Measurements from ENCODE around the gene POLL.
"Not testable (repeated sequence)": the region's sequence is repeated elsewhere in the genome, so short reads cannot be mapped to it uniquely, and the experiment has no call there.

The POLL gene

GRCh38 chr10:101587725-101588653 lies at the start of gene POLL, which contains the start of gene DPCD:
POLL (minus strand) TSS chr10:101588257; CDS start chr10:101587360, 897 bp downstream.
DPCD (plus strand) TSS chr10:101588321; CDS start chr10:101588337, 16 bp downstream.
- TF ChIP-seq CTCF (IDR thresholded peaks at IDR 0.05; ENCODE audit: low read depth, low read length, missing control alignments): no peak
- peak; percentile 91 for DNase-seq (ENCODE audit: extremely low read depth, low read depth)
- peak within 1 kb of the TSS; percentile 72 for H3K4me3 ChIP-seq (replicated peaks; ENCODE audit: low read depth, low read length)

- not testable (repeated sequence) for DNase-seq (ENCODE audit: extremely low read depth, low read depth); H3K4me3 ChIP-seq (replicated peaks; ENCODE audit: low read depth, low read length)
Measured at GRCh38 chr10:101633510-101633909, 45.5 kb upstream of the POLL start.

- no peak overlapping the region for H3K4me3 ChIP-seq (replicated peaks; ENCODE audit: low read depth, low read length)
- TF ChIP-seq CTCF (IDR thresholded peaks at IDR 0.05; ENCODE audit: low read depth, low read length, missing control alignments): no peak
- DNase-seq (ENCODE audit: extremely low read depth, low read depth): no peak
Measured at GRCh38 chr10:101631821-101632475, 43.9 kb upstream of the POLL start.

GRCh38 chr10:101630633-101630920 lies 42.5 kb upstream of the POLL start:
- H3K4me3 ChIP-seq (replicated peaks; ENCODE audit: low read depth, low read length): no peak overlapping the region
- no peak for TF ChIP-seq CTCF (IDR thresholded peaks at IDR 0.05; ENCODE audit: low read depth, low read length, missing control alignments)
- DNase-seq (ENCODE audit: extremely low read depth, low read depth): no peak

GRCh38 chr10:101629837-101630632 lies 42.0 kb upstream of the POLL start:
- DNase-seq (ENCODE audit: extremely low read depth, low read depth): no peak
- H3K4me3 ChIP-seq (replicated peaks; ENCODE audit: low read depth, low read length): no peak overlapping the region
- no peak for TF ChIP-seq CTCF (IDR thresholded peaks at IDR 0.05; ENCODE audit: low read depth, low read length, missing control alignments)

GRCh38 chr10:101625821-101626412 lies 37.9 kb upstream of the POLL start:
- DNase-seq (ENCODE audit: extremely low read depth, low read depth): no peak
- TF ChIP-seq CTCF (IDR thresholded peaks at IDR 0.05; ENCODE audit: low read depth, low read length, missing control alignments): no peak
- H3K4me3 ChIP-seq (replicated peaks; ENCODE audit: low read depth, low read length): no peak overlapping the region
